Measurements from ENCODE around the gene SPIRE2.

Gene SPIRE2

GRCh38 chr16:89915303-89916232 lies 87.3 kb downstream of the SPIRE2 start:
- Histone ChIP-seq H3K9ac (ENCODE audit: low read depth, low read length) (no peak overlapping the region), H3K4me2 (ENCODE audit: low read length) (no peak overlapping the region)

GRCh38 chr16:89917773-89918452 lies 89.6 kb downstream of the SPIRE2 start:
- Histone ChIP-seq H3K9me3 (replicated peaks; ENCODE audit: low read length) (no peaks in the 10 kb centered on the region), H3K4me3 (ENCODE audit: low read length) (peak overlapping the region; percentile 67), H3K4me1 (ENCODE audit: control insufficient read depth, insufficient read depth, low read length) (peaks cover 51% of the 10 kb centered on the region), H3K36me3 (ENCODE audit: insufficient read depth, low read length) (no peaks in the 10 kb centered on the region), H3K27me3 (ENCODE audit: control insufficient read depth, insufficient read depth, low read length) (no peaks in the 10 kb centered on the region), H3K4me2 (ENCODE audit: low read length) (peak overlapping the region; percentile 84), H3K9ac (ENCODE audit: low read depth, low read length) (peak overlapping the region; percentile 55)

More at GRCh38 chr16:89915303-89916232, 87.3 kb downstream of the SPIRE2 start:
- Histone ChIP-seq H3K9me3 (replicated peaks; ENCODE audit: low read length) (no peaks in the 10 kb centered on the region), H3K4me1 (ENCODE audit: control insufficient read depth, insufficient read depth, low read length) (peaks cover 35% of the 10 kb centered on the region), H3K36me3 (ENCODE audit: insufficient read depth, low read length) (peaks cover 20% of the 10 kb centered on the region), H3K27me3 (ENCODE audit: control insufficient read depth, insufficient read depth, low read length) (no peaks in the 10 kb centered on the region), H3K4me3 (ENCODE audit: low read length) (no peak overlapping the region)

- Histone ChIP-seq H3K9me3 (replicated peaks; ENCODE audit: low read length) (no peaks in the 10 kb centered on the region), H3K36me3 (ENCODE audit: insufficient read depth, low read length) (no peaks in the 10 kb centered on the region), H3K4me1 (ENCODE audit: control insufficient read depth, insufficient read depth, low read length) (peaks cover 51% of the 10 kb centered on the region), H3K4me2 (ENCODE audit: low read length) (peak within 1 kb of the TSS; percentile 84), H3K4me3 (ENCODE audit: low read length) (peak within 1 kb of the TSS; percentile 67), H3K27me3 (ENCODE audit: control insufficient read depth, insufficient read depth, low read length) (no peaks in the 10 kb centered on the region), H3K9ac (ENCODE audit: low read depth, low read length) (peak within 1 kb of the TSS; percentile 55)
Observed at GRCh38 chr16:89918453-89919347, 90.4 kb downstream of the SPIRE2 start, which contains the start of gene MC1R. TSS of gene MC1R (plus strand) at chr16:89918862. CDS start at chr16:89919259, 397 bp downstream.

GRCh38 chr16:89919535-89920406 lies 91.5 kb downstream of the SPIRE2 start:
- Histone ChIP-seq H3K4me2 (ENCODE audit: low read length) (peak overlapping the region; percentile 99), H3K4me3 (ENCODE audit: low read length) (no peak overlapping the region), H3K4me1 (ENCODE audit: control insufficient read depth, insufficient read depth, low read length) (peaks cover 51% of the 10 kb centered on the region), H3K27me3 (ENCODE audit: control insufficient read depth, insufficient read depth, low read length) (no peaks in the 10 kb centered on the region), H3K36me3 (ENCODE audit: insufficient read depth, low read length) (no peaks in the 10 kb centered on the region), H3K9ac (ENCODE audit: low read depth, low read length) (no peak overlapping the region), H3K9me3 (replicated peaks; ENCODE audit: low read length) (no peaks in the 10 kb centered on the region)

- H3K4me1 ChIP-seq (ENCODE audit: control insufficient read depth, insufficient read depth, low read length), result peaks cover 55% of the 10 kb centered on the region
- no peaks in the 10 kb centered on the region for H3K27me3 ChIP-seq (ENCODE audit: control insufficient read depth, insufficient read depth, low read length)
- H3K9ac ChIP-seq (ENCODE audit: low read depth, low read length), result no peak overlapping the region
Observed at GRCh38 chr16:89920723-89921122, 92.4 kb downstream of the SPIRE2 start.

More at GRCh38 chr16:89920723-89921122, 92.4 kb downstream of the SPIRE2 start:
- no peaks in the 10 kb centered on the region for H3K36me3 ChIP-seq (ENCODE audit: insufficient read depth, low read length)
- no peaks in the 10 kb centered on the region for H3K9me3 ChIP-seq (replicated peaks; ENCODE audit: low read length)
- peak overlapping the region; percentile 99 for H3K4me2 ChIP-seq (ENCODE audit: low read length)
- H3K4me3 ChIP-seq (ENCODE audit: low read length), result peak overlapping the region; percentile 60

Data from skeletal muscle satellite cell (primary cell).